HK-2 (cell line): ENCODE results near the gene TLR5.

Experiments used
- DNase-seq: peaks from one replicate; pipeline ENCODE4 v3.0.0-alpha.2; 2018; ENCODE audit not compliant: unreplicated experiment

Gene TLR5

GRCh38 chr1:223147409-223147808 lies 4.4 kb upstream of the TLR5 start:
- no peak for DNase-seq

- DNase-seq, result no peak
Measured at GRCh38 chr1:223146745-223147144, 3.7 kb upstream of the TLR5 start.

GRCh38 chr1:223144914-223145313 lies 1.9 kb upstream of the TLR5 start:
- DNase-seq, result no peak

- DNase-seq, result no peak
Measured at GRCh38 chr1:223144431-223144830, 1.4 kb upstream of the TLR5 start.

- no peak for DNase-seq
Measured at GRCh38 chr1:223143537-223144248, 645 bp upstream of the TLR5 start.

GRCh38 chr1:223142269-223142668 lies 779 bp downstream of the TLR5 start:
- no peak for DNase-seq

- no peak for DNase-seq
Measured at GRCh38 chr1:223140611-223141405, 2.2 kb downstream of the TLR5 start.

- no peak for DNase-seq
Measured at GRCh38 chr1:223137455-223138085, 5.5 kb downstream of the TLR5 start.

- no peak for DNase-seq
Measured at GRCh38 chr1:223136086-223136485, 7.0 kb downstream of the TLR5 start.

- no peak for DNase-seq
Measured at GRCh38 chr1:223135176-223135942, 7.7 kb downstream of the TLR5 start.

- DNase-seq, result peak; percentile 86
Measured at GRCh38 chr1:223133824-223134435, 9.1 kb downstream of the TLR5 start.

- DNase-seq, result no peak
Measured at GRCh38 chr1:223133306-223133823, 9.7 kb downstream of the TLR5 start.

GRCh38 chr1:223129229-223129901 lies 13.7 kb downstream of the TLR5 start:
- DNase-seq, result peak; percentile 49

GRCh38 chr1:223126741-223127140 lies 16.3 kb downstream of the TLR5 start:
- DNase-seq, result no peak

GRCh38 chr1:223125766-223126165 lies 17.3 kb downstream of the TLR5 start:
- DNase-seq, result no peak

- no peak for DNase-seq
Measured at GRCh38 chr1:223123011-223123610, 19.9 kb downstream of the TLR5 start.

GRCh38 chr1:223118418-223118817 lies 24.6 kb downstream of the TLR5 start:
- no peak for DNase-seq

- DNase-seq, result no peak
Measured at GRCh38 chr1:223116950-223117349, 26.1 kb downstream of the TLR5 start.

GRCh38 chr1:223114871-223115270 lies 28.2 kb downstream of the TLR5 start:
- no peak for DNase-seq

- DNase-seq, result no peak
Measured at GRCh38 chr1:223110952-223111351, 32.1 kb downstream of the TLR5 start.
